Nucleus accumbens (tissue), 56 donors: ENCODE measurements around the gene HBG1.
"Not testable (repeated sequence)": the region's sequence is repeated elsewhere in the genome, so short reads cannot be mapped to it uniquely, and the experiment has no call there.

Experiments used
- DNase-seq, 56 donors: peaks; one replicate each; lab custom pipeline; 2025; lab: John Stamatoyannopoulos, UW

HBG1 gene

GRCh38 chr11:5279471-5280090 is 29.9 kb upstream of the HBG1 start:
- no peak for DNase-seq

GRCh38 chr11:5277807-5278382 is 28.2 kb upstream of the HBG1 start:
- no peak for DNase-seq

- no peak for DNase-seq
Observed at GRCh38 chr11:5276697-5277096, 27.0 kb upstream of the HBG1 start.

- no peak for DNase-seq
Observed at GRCh38 chr11:5275369-5276110, 25.9 kb upstream of the HBG1 start.

GRCh38 chr11:5274395-5274794 is 24.7 kb upstream of the HBG1 start:
- DNase-seq, result no peak

- DNase-seq, result no peak
Observed at GRCh38 chr11:5272395-5273017, 22.8 kb upstream of the HBG1 start.

- no peak for DNase-seq
Observed at GRCh38 chr11:5269715-5270147, 20.1 kb upstream of the HBG1 start, which contains the start of gene HBE1. Gene HBE1, minus strand, starts transcription at chr11:5269945. Its CDS starts 55 bp downstream, at chr11:5269890.

- no peak for DNase-seq
Observed at GRCh38 chr11:5267033-5267563, 17.4 kb upstream of the HBG1 start.

- no peak for DNase-seq
Observed at GRCh38 chr11:5266609-5267008, 17.0 kb upstream of the HBG1 start.

- no peak for DNase-seq
Observed at GRCh38 chr11:5265832-5266231, 16.2 kb upstream of the HBG1 start.

GRCh38 chr11:5258543-5259262 is 9.0 kb upstream of the HBG1 start:
- DNase-seq, result no peak

GRCh38 chr11:5257296-5257695 is 7.6 kb upstream of the HBG1 start:
- DNase-seq, result no peak

- not testable (repeated sequence) for DNase-seq
Observed at GRCh38 chr11:5254646-5255413, 5.2 kb upstream of the HBG1 start, which contains the start of gene HBG2. Gene HBG2, minus strand, starts transcription at chr11:5254781. Its CDS starts 53 bp downstream, at chr11:5254728.

GRCh38 chr11:5254023-5254422 is 4.4 kb upstream of the HBG1 start:
- DNase-seq, result not testable (repeated sequence)

GRCh38 chr11:5253440-5253839 is 3.8 kb upstream of the HBG1 start:
- not testable (repeated sequence) for DNase-seq

GRCh38 chr11:5252919-5253265 is 3.2 kb upstream of the HBG1 start:
- no peak for DNase-seq

GRCh38 chr11:5252192-5252918 is 2.7 kb upstream of the HBG1 start:
- DNase-seq, result no peak

- DNase-seq, result no peak
Observed at GRCh38 chr11:5251746-5252145, 2.1 kb upstream of the HBG1 start.
